ENCODE results near the gene PRKAG2. TPM values are rescaled to one million over a fixed set of nuclear protein-coding genes. Genes with fewer than 3 reads are reported as not detected.

Gene PRKAG2
- total and polyA plus RNA-seq, 9 donors: 9.3 to 37.7 (median 22.6) TPM

GRCh38 chr7:151891753-151892152, 14.8 kb upstream of the PRKAG2 start:
- intact Hi-C loops (cut with DNase I): no loop called here
- Histone ChIP-seq H3K4me1 (ENCODE audit: insufficient read depth) (no peaks in the 10 kb centered on the region), H3K27ac (no peak overlapping the region), H3K4me3 (no peak overlapping the region), H3K27me3 (no peaks in the 10 kb centered on the region), H3K36me3 (no peaks in the 10 kb centered on the region), H3K9me3 (no peaks in the 10 kb centered on the region)
- TF ChIP-seq, protein P1, sequence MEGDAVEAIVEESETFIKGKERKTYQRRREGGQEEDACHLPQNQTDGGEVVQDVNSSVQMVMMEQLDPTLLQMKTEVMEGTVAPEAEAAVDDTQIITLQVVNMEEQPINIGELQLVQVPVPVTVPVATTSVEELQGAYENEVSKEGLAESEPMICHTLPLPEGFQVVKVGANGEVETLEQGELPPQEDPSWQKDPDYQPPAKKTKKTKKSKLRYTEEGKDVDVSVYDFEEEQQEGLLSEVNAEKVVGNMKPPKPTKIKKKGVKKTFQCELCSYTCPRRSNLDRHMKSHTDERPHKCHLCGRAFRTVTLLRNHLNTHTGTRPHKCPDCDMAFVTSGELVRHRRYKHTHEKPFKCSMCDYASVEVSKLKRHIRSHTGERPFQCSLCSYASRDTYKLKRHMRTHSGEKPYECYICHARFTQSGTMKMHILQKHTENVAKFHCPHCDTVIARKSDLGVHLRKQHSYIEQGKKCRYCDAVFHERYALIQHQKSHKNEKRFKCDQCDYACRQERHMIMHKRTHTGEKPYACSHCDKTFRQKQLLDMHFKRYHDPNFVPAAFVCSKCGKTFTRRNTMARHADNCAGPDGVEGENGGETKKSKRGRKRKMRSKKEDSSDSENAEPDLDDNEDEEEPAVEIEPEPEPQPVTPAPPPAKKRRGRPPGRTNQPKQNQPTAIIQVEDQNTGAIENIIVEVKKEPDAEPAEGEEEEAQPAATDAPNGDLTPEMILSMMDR (IDR thresholded peaks at IDR 0.05): no peak
- no peak for TF ChIP-seq POLR2A (IDR thresholded peaks at IDR 0.05)
- no peak for TF ChIP-seq EP300 (IDR thresholded peaks at IDR 0.05)
- WGBS, 3 donors: 21 to 39% (median 36%) methylated on average over 9 of the region's 9 CpGs
- DNase-seq: no peak

DNA sequence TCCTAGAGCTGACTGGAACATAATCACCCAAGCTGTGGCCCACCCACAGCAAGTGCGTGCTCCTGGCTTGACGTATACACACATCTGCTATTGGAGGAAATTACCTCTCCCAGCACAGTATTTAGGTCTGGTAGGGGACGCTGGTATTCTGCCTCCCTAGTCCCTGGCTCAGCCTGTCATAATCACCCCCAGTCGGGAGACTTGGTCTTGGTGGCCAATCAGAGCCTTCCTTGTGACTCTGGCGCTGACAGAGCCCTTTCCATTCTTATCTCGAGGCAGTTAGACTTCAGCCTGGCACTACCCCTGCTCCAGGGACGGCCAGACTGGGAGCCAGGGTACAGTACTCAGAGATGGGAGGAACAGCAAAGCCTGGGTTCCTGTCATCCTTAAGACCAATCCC, 14.3 kb upstream of the PRKAG2 start:
- TF ChIP-seq POLR2A (IDR thresholded peaks at IDR 0.05) (no peak), EP300 (IDR thresholded peaks at IDR 0.05) (no peak)
- TF ChIP-seq, protein P1 (IDR thresholded peaks at IDR 0.05): no peak
- no peaks in the 10 kb centered on the region for H3K36me3 ChIP-seq
- no peak overlapping the region for H3K4me3 ChIP-seq
- H3K4me1 ChIP-seq (ENCODE audit: insufficient read depth): no peaks in the 10 kb centered on the region
- H3K27me3 ChIP-seq: no peaks in the 10 kb centered on the region
- intact Hi-C loops (cut with DNase I): no loop called here
- no peak overlapping the region for H3K27ac ChIP-seq
- no peaks in the 10 kb centered on the region for H3K9me3 ChIP-seq
- DNase-seq: no peak
- 48 to 57% (median 50%) methylated on average over 7 of the region's 7 CpGs for WGBS, 3 donors

DNA sequence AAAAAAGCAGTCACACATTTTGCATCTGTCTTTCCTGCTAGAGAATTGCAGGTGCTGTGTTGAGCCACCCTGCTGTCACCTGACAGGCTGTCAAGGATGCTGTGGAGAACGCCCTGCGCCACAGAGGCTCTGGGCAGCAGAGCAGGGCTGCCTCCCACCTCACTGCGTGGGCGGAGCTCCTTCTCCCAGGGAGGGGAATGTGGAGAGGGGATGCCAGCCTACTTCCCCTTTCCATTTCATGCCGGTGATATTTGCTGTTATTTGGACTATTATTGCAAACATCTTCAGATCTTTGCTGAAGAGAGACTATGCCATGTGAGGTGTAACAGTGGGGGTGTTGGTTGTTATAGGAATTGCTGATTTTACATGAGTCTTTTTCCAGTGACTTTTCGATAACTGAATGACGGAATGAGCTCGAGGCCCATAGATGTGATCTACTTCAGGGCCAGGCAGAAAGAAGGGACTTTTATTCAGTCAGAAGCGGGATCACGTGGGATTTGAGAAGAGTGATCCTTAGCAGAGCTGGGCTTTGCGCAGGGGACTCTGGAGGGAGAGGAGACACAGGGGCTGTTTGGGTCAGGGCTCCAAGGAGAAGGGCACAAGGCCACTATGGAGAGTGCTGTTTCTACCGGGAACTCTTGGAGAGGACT, 13.6 kb upstream of the PRKAG2 start:
- Histone ChIP-seq H3K9me3 (no peaks in the 10 kb centered on the region), H3K27me3 (no peaks in the 10 kb centered on the region), H3K36me3 (no peaks in the 10 kb centered on the region), H3K4me1 (ENCODE audit: insufficient read depth) (no peaks in the 10 kb centered on the region), H3K4me3 (no peak overlapping the region), H3K27ac (no peak overlapping the region)
- DNase-seq: no peak
- 55 to 67% (median 59%) methylated on average over 12 of the region's 12 CpGs for WGBS, 3 donors
- TF ChIP-seq EP300 (IDR thresholded peaks at IDR 0.05) (no peak), POLR2A (IDR thresholded peaks at IDR 0.05) (no peak)
- TF ChIP-seq, protein P1 (IDR thresholded peaks at IDR 0.05): no peak
- intact Hi-C loops (cut with DNase I): no loop called here

- DNase-seq: no peak
- 70 to 75% (median 71%) methylated on average over 21 of the region's 21 CpGs for WGBS, 3 donors
- no peak overlapping the region for H3K27ac ChIP-seq
- no peaks in the 10 kb centered on the region for H3K27me3 ChIP-seq
- TF ChIP-seq POLR2A (IDR thresholded peaks at IDR 0.05): no peak
- TF ChIP-seq, protein P1 (IDR thresholded peaks at IDR 0.05): no peak
- TF ChIP-seq EP300 (IDR thresholded peaks at IDR 0.05): no peak
- H3K9me3 ChIP-seq: no peaks in the 10 kb centered on the region
- no peak overlapping the region for H3K4me3 ChIP-seq
- intact Hi-C loops (cut with DNase I): no loop called here
- H3K36me3 ChIP-seq: no peaks in the 10 kb centered on the region
- no peaks in the 10 kb centered on the region for H3K4me1 ChIP-seq (ENCODE audit: insufficient read depth)
Observed at GRCh38 chr7:151889406-151890354, 12.8 kb upstream of the PRKAG2 start.
